ENCODE results near the gene CDKN2B-AS1. TPM values are rescaled to one million over a fixed set of nuclear protein-coding genes. Genes with fewer than 3 reads are reported as not detected.

The CDKN2B-AS1 gene
- total RNA-seq, 4 donors from 2014 or later = 0.38 to 0.56 TPM; not detected in 2

DNA sequence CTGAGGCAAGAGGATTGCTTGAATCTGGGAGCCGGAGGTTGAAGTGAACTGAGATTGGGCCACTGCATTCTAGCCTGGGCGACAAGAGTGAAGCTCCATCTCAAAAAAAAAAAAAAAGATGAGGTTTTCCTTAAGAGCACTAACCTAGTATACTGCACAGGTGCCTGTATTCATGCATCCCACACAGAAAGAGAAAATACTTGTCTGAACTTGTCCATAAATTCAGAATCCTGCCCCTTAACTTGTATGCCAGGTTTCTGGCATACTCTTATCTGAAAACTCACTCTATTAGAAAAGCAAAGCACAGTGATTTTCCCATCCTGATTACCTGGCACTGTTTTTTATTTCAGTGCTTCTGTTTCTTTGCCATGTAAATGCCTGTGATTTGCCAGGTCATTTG lies 139.8 kb downstream of the CDKN2B-AS1 start:
- Histone ChIP-seq H3K27me3 (no peaks in the 10 kb centered on the region), H3K4me3 (replicated peaks in 1 of 3) (no peak overlapping the region), H3K27ac (no peak overlapping the region), H3K4me1 (no peaks in the 10 kb centered on the region), H3K36me3 (no peaks in the 10 kb centered on the region), H3K9me3 (no peaks in the 10 kb centered on the region)
- WGBS, 2 donors = 88 to 90% methylated on average over 2 of the region's 2 CpGs
- no peak for DNase-seq
- TF ChIP-seq POLR2A (IDR thresholded peaks at IDR 0.05) = no peak
- TF ChIP-seq, protein P1, sequence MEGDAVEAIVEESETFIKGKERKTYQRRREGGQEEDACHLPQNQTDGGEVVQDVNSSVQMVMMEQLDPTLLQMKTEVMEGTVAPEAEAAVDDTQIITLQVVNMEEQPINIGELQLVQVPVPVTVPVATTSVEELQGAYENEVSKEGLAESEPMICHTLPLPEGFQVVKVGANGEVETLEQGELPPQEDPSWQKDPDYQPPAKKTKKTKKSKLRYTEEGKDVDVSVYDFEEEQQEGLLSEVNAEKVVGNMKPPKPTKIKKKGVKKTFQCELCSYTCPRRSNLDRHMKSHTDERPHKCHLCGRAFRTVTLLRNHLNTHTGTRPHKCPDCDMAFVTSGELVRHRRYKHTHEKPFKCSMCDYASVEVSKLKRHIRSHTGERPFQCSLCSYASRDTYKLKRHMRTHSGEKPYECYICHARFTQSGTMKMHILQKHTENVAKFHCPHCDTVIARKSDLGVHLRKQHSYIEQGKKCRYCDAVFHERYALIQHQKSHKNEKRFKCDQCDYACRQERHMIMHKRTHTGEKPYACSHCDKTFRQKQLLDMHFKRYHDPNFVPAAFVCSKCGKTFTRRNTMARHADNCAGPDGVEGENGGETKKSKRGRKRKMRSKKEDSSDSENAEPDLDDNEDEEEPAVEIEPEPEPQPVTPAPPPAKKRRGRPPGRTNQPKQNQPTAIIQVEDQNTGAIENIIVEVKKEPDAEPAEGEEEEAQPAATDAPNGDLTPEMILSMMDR (IDR thresholded peaks at IDR 0.05) = no peak
- intact Hi-C loops (cut with DNase I) = no loop called here

DNA sequence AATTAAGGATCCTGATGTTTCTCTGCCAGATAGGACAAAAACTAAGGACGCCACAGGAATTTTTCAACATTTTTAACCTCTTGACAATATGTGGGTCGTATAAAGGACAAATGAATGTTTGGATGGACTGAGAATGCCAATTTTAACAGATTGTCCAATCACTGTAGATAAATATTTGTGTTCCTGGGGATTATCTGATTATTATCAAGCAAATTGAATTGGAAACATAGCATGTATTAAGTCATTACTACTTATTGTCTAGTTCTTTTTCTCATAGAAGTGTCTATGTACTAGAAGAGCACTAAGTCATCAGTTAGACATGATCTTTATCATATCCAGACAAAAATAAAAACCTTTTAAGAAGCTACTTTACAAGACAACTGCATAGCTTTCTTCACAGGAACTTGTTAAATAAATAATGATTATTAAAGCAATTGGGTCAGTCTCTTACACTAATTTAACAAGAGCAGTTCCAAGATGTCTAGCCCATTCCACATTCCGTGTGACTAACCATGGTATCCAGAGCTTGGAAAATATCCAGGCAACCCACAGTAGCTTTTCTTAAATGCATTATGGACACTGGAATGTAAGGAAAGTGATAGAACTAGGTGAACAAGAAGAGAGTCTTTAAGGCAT lies 142.0 kb downstream of the CDKN2B-AS1 start:
- DNase-seq = no peak
- Histone ChIP-seq H3K27me3 (no peaks in the 10 kb centered on the region), H3K4me3 (replicated peaks in 1 of 3) (no peak overlapping the region), H3K27ac (no peak overlapping the region), H3K4me1 (no peaks in the 10 kb centered on the region), H3K9me3 (no peaks in the 10 kb centered on the region), H3K36me3 (no peaks in the 10 kb centered on the region)
- intact Hi-C loops (cut with DNase I) = no loop called here
- TF ChIP-seq, protein P1 (IDR thresholded peaks at IDR 0.05) = no peak
- no peak for TF ChIP-seq POLR2A (IDR thresholded peaks at IDR 0.05)
- WGBS, 2 donors = 70 to 71% methylated on average over 3 of the region's 3 CpGs

DNA sequence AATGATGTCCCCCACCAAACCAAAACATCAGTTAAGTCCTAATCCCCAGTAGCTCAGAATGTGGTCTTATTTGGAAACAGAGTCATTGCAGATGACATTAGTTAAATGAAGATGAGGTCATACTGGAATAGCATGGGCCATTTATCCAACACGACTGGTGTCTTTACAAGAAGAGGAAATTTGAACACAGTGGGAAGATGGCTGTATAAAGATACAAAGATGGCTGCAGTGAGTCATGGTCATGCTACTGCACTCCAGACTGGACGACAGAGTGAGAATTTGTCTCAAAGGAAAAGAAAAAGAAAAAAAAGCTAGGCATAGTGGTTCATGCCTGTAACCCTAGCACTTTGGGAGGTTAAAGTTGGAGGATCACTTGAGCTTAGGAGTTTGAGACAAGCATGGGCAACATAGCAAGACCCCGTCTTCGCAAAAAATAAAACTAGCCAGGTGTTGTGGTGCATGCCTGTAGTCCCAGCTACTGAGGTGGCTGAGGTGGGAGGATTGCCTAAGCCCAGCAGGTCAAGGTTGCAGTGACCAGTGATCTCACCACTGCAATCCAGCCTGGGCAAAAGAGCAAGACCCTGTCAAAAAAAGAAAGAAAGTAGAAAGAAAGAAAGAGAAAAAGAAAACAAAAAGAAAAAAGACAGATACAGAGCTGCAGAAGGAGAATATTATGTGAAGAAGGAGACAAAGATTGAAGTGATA lies 144.5 kb downstream of the CDKN2B-AS1 start:
- H3K36me3 ChIP-seq = no peaks in the 10 kb centered on the region
- DNase-seq = no peak
- TF ChIP-seq, protein P1 (IDR thresholded peaks at IDR 0.05) = no peak
- no peak for TF ChIP-seq POLR2A (IDR thresholded peaks at IDR 0.05)
- no peak overlapping the region for H3K4me3 ChIP-seq (replicated peaks in 1 of 3)
- intact Hi-C loops (cut with DNase I) = no loop called here
- H3K4me1 ChIP-seq = no peaks in the 10 kb centered on the region
- no peak overlapping the region for H3K27ac ChIP-seq
- no peaks in the 10 kb centered on the region for H3K27me3 ChIP-seq
- 82 to 90% methylated on average over 4 of the region's 4 CpGs for WGBS, 2 donors
- H3K9me3 ChIP-seq = no peaks in the 10 kb centered on the region

DNA sequence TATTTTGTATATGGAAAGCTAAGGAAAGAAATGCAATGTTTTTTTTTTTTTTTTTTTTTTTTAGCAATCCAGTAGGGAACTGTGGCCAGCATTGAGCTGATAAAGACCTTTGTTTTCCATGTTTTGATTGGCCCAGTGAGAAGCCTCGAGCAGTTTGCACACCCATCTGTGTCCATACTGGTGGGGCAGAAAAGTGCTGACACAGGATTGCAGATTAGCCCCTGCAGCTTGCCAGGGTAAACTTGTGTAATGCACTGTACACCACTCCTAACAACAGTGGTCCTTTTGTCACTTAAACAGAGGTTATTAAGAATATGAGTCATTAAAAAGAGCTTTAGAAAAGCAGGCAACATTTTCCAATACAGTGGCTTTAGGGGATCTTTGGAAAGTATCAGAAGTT lies 147.3 kb downstream of the CDKN2B-AS1 start:
- Histone ChIP-seq H3K4me3 (replicated peaks in 1 of 3) (no peak overlapping the region), H3K27ac (no peak overlapping the region), H3K9me3 (no peaks in the 10 kb centered on the region), H3K27me3 (no peaks in the 10 kb centered on the region), H3K36me3 (no peaks in the 10 kb centered on the region), H3K4me1 (no peaks in the 10 kb centered on the region)
- 9 to 12% methylated on average over 1 of the region's 1 CpG for WGBS, 2 donors
- TF ChIP-seq, protein P1 (IDR thresholded peaks at IDR 0.05) = no peak
- TF ChIP-seq POLR2A (IDR thresholded peaks at IDR 0.05) = no peak
- intact Hi-C loops (cut with DNase I) = no loop called here
- DNase-seq = no peak

DNA sequence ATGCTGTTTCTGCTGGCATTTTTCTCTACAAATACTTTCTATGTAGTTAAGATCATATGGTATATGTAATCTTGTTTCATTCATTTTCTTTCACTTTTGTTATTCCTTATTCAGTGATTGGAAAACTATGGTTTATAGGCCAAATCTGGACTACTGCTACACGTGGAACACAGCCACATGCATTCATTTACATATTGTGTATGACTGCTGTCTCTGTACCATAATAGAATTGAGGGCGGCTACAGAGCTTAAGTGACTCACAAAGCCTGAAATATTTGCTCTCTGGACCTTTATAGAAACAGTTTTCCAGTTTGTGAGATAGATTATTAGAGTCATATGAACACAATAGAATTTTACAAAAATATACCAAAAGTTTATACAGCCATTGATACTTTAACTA lies 148.1 kb downstream of the CDKN2B-AS1 start:
- H3K4me3 ChIP-seq (replicated peaks in 1 of 3) = no peak overlapping the region
- H3K27ac ChIP-seq = no peak overlapping the region
- TF ChIP-seq POLR2A (IDR thresholded peaks at IDR 0.05) = no peak
- TF ChIP-seq, protein P1 (IDR thresholded peaks at IDR 0.05) = no peak
- intact Hi-C loops (cut with DNase I) = no loop called here
- no peaks in the 10 kb centered on the region for H3K36me3 ChIP-seq
- WGBS, 2 donors = 58 to 65% methylated on average over 2 of the region's 2 CpGs
- no peak for DNase-seq
- no peaks in the 10 kb centered on the region for H3K27me3 ChIP-seq
- H3K9me3 ChIP-seq = no peaks in the 10 kb centered on the region
- no peaks in the 10 kb centered on the region for H3K4me1 ChIP-seq
